NCI-H82 (cell line): Measurements from ENCODE around the gene PLD4.
"Not testable (repeated sequence)": the region's sequence is repeated elsewhere in the genome, so short reads cannot be mapped to it uniquely, and the experiment has no call there.

Source experiments
- DNase-seq: peaks from one replicate; lab custom pipeline; 2025; lab: John Stamatoyannopoulos, UW

Gene PLD4

GRCh38 chr14:104885973-104886689 is 38.5 kb upstream of the PLD4 start:
- DNase-seq: no peak

DNA sequence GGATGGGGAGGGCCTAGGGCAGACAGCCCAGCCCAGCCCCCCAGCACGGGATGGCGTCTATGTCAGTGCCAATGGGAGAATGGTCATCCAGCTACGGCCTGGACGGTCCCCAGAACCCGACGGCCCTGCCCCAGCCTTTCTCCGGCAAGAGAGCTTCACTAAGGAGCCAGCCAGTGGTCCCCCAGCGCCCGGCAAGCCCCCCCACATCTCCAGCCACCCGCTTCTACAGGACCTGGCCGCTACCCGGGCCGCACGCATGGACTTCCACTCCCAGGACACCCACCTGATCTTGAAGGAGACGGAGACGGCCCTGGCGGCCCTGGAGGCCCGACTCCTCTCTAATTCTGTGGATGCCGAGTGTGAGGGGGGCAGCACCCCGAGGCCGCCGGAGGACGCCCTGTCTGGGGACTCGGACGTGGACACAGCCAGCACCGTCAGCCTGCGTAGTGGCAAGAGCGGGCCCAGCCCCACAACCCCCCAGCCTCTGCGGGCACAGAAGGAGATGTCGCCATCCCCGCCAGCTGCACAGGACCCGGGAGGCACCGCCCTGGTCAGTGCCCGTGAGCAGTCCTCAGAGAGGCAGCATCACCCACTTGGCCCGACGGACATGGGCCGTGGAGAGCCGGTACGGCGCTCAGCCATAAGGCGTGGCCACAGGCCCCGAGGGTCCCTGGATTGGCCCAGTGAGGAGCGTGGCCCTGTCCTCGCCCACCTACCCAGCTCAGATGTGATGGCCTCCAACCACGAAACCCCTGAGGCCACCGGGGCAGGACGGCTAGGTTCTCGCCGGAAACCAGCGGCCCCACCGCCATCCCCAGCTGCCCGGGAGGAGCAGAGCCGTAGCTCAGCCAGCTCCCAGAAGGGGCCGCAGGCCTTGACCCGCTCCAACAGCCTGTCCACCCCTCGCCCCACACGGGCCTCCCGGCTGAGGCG is 37.7 kb upstream of the PLD4 start:
- no peak for DNase-seq

GRCh38 chr14:104887623-104888488 is 36.8 kb upstream of the PLD4 start:
- DNase-seq: no peak

DNA sequence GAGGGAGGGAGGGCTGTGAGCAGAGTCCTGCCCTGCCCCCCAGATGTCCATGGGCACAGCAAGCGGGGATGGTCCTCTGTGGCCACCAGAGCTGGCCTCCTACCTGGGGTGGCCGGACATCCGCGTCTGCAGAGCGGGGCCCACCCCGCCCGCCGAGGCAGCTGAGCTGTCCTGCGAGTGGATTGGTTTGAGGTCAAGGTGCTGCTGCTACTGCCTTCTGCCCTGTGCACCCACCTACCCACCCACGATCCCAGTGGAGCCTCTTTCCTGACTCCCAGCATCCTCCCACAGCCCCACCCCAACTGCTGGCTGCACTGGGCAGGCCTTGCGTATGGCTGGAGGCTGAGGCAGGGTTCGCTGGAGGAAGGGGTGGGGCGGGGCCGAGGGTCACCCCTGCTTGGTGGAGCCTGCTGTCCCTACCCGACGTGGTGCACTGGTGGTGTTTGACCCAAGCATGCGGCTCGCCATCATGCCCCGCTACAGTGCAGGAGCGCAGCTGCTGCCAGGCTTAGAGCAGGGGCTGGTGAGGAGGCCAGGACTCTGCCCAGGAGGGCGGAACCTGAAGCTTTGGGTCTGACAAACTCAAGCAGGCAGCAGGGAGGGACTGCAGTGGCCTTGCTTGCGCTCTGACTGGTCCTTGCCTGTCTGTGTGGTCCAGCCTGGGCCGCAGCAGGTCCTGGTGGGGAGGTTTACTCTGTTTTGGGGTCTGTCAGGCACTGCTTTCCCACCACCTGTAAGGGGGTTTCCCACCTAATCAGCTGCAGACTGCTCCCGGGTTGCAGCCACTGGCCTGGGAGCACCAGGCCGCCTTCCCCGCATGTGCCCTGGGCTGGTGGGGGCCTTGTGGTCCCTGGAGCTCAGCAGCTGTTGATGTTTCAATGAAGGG is 35.9 kb upstream of the PLD4 start:
- DNase-seq: no peak

DNA sequence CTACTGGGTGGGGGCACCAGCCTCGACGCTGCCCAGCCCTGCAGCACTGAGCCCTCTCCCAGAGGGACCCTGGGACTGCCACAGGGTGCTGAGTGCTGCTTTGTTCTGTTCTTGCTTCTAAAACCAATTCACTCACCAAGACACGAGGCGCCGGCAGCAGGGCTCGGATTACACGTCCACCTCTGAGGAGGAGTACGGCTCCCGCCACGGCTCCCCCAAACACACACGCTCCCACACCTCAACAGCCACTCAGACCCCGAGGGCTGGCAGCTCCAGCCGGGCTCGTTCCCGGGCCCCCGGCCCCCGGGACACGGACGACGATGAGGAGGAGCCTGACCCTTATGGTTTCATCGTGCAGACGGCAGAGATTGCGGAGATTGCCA is 35.3 kb upstream of the PLD4 start:
- DNase-seq: no peak

DNA sequence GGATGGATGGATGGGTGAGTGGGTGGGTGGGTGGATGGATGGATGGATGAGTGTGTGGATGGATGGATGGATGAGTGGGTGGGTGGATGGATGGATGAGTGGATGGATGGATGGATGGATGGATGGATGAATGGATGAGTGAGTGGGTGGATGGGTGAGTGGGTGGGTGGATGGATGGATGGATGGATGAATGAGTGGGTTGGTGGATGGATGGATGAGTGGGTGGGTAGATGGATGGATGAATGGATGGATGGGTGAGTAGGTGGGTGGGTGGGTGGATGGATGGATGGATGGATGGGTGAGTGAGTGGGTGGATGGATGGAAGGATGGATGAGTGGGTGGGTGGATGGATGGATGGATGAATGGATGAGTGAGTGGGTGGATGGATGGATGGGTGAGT is 34.4 kb upstream of the PLD4 start:
- not testable (repeated sequence) for DNase-seq

DNA sequence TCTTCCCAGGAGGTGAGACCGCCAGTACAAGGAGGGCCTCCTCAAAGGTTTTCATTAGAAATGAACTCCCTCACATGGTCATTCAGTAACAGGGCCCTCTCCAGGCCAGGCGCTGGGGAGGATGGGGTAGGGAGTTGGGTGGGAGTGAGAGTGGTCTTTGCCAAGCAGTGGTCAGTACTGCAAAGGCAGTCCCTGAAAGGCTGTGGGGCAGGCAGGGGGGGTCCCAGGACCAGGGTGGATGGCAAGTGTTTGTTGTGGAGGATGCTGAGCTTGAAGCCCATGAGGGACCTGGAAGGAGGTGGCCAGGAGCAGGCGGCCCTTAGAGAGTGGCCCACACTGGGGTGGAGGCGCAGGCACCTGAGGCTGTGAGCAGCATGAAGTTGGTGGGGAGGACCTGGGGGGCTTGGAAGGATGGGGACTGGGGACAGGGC is 33.5 kb upstream of the PLD4 start:
- no peak for DNase-seq

- no peak for DNase-seq
Observed at GRCh38 chr14:104891664-104892530, 32.8 kb upstream of the PLD4 start.

DNA sequence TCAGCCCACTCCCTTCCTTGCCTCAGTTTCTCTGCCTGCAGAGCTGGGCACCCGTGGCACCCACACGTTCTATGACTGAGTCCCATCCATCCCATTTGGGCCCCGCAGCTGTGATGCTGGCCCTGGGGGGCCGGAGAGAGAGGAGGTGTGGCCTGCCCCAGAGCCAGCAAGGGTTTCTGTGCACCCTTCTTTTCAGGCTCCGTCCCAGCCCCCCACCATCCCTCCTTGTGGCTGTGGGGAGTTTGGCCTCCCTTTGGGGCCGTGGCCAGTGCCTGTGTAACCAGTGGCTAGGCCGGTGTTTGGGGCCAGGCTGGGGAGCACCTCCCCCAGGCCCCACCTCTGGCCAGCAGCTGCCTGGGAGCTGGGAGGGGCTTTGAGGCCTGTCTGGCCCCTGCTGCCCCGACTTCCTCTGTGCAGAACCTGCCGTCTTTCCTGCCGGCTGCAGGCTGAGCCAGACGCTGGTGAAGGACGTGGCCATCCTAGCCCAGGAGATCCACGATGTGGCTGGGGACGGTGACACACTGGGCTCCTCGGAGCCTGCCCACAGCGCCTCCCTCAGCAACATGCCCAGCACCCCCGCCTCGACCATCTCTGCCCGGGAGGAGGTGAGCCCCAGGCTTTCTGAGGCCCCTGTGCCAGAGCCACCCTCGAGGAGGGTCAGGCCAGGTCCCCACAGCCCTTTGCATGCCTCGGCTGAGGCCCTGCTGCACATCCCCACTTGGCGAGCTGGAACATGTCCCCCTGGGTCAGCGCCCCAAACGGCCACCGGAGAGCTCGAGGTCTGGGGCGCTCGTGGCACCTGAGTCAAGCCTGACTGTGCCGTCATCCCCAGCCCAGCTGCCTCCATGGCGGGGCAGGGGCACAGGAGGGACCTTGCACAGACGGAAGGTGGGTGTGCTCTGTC is 31.9 kb upstream of the PLD4 start:
- DNase-seq: no peak

- no peak for DNase-seq
Observed at GRCh38 chr14:104893435-104894207, 31.1 kb upstream of the PLD4 start.

- DNase-seq: no peak
Observed at GRCh38 chr14:104894331-104895206, 30.1 kb upstream of the PLD4 start.

GRCh38 chr14:104895207-104895785 is 29.4 kb upstream of the PLD4 start:
- DNase-seq: no peak

DNA sequence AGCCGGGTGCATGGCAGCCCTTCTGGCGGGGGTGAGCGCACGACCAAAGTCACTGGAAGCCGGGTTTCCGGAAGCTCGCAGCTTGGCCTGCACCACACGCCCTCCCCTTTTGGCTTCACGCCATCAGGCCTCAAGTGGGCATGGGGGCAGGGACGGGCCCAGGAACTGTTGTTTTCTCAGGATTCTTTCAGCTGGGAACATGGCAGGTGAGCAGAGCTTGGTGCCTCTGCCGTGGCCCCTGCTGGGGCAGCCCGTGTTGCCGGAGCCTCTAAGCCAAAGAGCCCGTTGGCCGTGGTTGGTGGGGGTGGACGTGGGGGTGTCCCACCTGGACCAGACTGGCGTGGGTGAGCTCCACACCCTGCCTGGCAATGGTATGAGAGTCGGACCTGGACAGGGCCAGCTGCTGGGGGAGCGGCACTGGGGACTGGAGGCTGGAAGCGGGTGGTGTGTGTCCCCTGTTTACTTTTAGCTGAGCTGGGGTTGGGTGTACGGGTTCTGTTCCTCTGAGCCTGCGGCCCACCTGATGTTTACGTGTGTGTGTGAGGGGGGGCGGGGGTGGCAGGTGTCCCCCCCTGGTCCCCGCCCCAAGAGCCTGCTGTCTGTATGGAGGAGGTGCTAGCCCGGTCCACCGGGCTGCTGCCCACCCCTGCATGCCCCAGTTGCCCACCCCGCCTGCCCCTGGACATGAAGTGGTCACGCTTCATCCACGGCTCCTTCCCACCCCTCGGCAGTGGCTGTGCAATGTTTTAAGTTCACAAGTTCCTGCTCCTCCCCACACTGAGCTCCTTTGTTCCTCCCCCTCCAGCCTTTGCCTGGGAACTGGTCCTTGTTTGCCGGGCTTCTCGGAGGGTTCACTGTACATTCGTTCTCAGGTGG is 28.7 kb upstream of the PLD4 start:
- DNase-seq: no peak

- no peak for DNase-seq
Observed at GRCh38 chr14:104897330-104898194, 27.1 kb upstream of the PLD4 start.

DNA sequence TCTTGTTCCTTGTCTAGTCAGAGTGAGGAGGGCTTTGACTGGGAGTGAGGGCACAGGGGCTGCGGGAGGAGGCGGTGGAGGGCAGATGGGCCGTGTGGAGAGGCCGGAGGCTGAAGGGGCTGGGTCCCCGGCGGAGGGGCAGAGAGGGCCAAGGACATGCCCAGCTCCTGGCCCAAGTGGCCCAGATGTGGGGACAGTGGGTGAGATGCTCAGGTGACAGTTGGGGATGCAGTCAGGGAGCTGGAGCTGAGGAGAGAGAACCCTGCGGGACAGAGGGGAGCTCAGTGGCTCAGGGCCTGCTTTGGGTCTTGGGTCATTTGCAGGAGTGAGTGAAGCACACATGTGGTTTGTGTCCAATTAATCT is 26.5 kb upstream of the PLD4 start:
- no peak for DNase-seq
